Smooth muscle cell (in vitro differentiated cells): ENCODE data around the gene CHRM5. TPM values are rescaled to one million over a fixed set of nuclear protein-coding genes. Genes with fewer than 3 reads are reported as not detected.
"Not testable (repeated sequence)": the region's sequence is repeated elsewhere in the genome, so short reads cannot be mapped to it uniquely, and the experiment has no call there.

ENCODE experiments used
- DNase-seq: peaks from one replicate; lab custom pipeline; 2025; ENCODE audit not compliant: unreplicated experiment; lab: John Stamatoyannopoulos, UW
- H2AFZ ChIP-seq: fragments of 200-600 bp; sonication (generic); 2 replicates; pipeline ENCODE4 v1.6.0; 2016; ENCODE audit warnings: antibody characterized with exemption, low read depth, mild to moderate bottlenecking
- H3F3A ChIP-seq: fragments of 200-600 bp; sonication (generic); 2 replicates; pipeline ENCODE4 v1.6.0; 2017; ENCODE audit warnings: antibody characterized with exemption, low read depth
- H3K27ac ChIP-seq: fragments of 200-600 bp; sonication (generic); 2 replicates; pipeline ENCODE4 v1.5.1; 2016; ENCODE audit warnings: low read depth, mild to moderate bottlenecking
- H3K27me3 ChIP-seq: fragments of 200-600 bp; sonication (generic); 2 replicates; pipeline ENCODE4 v1.6.1; 2016; ENCODE audit warnings: low read depth, mild to moderate bottlenecking
- H3K36me3 ChIP-seq: fragments of 200-600 bp; sonication (generic); 2 replicates; pipeline ENCODE4 v1.5.1; 2016; ENCODE audit warnings: low read depth
- H3K4me1 ChIP-seq: fragments of 200-600 bp; sonication (generic); 2 replicates; pipeline ENCODE4 v1.5.1; 2016; ENCODE audit warnings: low read depth
- H3K4me2 ChIP-seq: fragments of 200-600 bp; sonication (generic); 2 replicates; pipeline ENCODE4 v1.6.0; 2016; ENCODE audit warnings: mild to moderate bottlenecking
- H3K4me3 ChIP-seq: fragments of 200-600 bp; sonication (generic); 2 replicates; pipeline ENCODE4 v1.5.1; 2016; ENCODE audit warnings: mild to moderate bottlenecking
- H3K79me2 ChIP-seq: fragments of 200-600 bp; sonication (generic); 2 replicates; pipeline ENCODE4 v1.6.0; 2016; ENCODE audit warnings: low read depth, mild to moderate bottlenecking
- H3K9ac ChIP-seq: fragments of 200-600 bp; sonication (generic); 2 replicates; pipeline ENCODE4 v1.6.0; 2016; ENCODE audit warnings: low read depth
- H3K9me3 ChIP-seq: fragments of 200-600 bp; sonication (generic); replicated peaks from 2 replicates; pipeline ENCODE4 v1.5.1; 2016; ENCODE audit warnings: low read depth
- H4K20me1 ChIP-seq: fragments of 200-600 bp; sonication (generic); 2 replicates; pipeline ENCODE4 v1.6.0; 2016; ENCODE audit warnings: low read depth
- CTCF ChIP-seq: fragments of 200-600 bp; sonication (generic); IDR thresholded peaks from 2 replicates; pipeline ENCODE4 v1.5.1; 2017; ENCODE audit warnings: borderline replicate concordance, mild to moderate bottlenecking, antibody characterized with exemption; ENCODE audit not compliant: insufficient read depth, poor library complexity, severe bottlenecking
- WGBS: methylation state at CpG from one replicate; pipeline ENCODE4 v1.1.7; 2016; ENCODE audit warnings: low lambda C conversion rate; 5-methylcytosine and 5-hydroxymethylcytosine counted together
- polyA plus RNA-seq: library from polyadenylated mRNA; unstranded; fragments of >200 nt; fragmentation: Nextera tagmentation; extraction: Ambion mirVana; gene quantifications from 2 replicates; pipeline ENCODE4 v1.2.1, GENCODE V29; 2016
- total RNA-seq: library from RNA; depleted of rRNA; stranded (reverse); fragments of >200 nt; gene quantifications from 2 replicates; pipeline ENCODE4 v1.2.3, GENCODE V29; 2014

The CHRM5 gene
- total and polyA plus RNA-seq, 2 experiments from 2014 or later, result 0.05 TPM; not detected in 1

- no peak overlapping the region for H2AFZ ChIP-seq
Observed at GRCh38 chr15:34013746-34014145, 45.4 kb downstream of the CHRM5 start.

GRCh38 chr15:34014556-34014955, 46.3 kb downstream of the CHRM5 start:
- Histone ChIP-seq H3K9ac (no peak overlapping the region), H3K79me2 (no peaks in the 10 kb centered on the region), H3K4me3 (no peak overlapping the region), H3K9me3 (no peaks in the 10 kb centered on the region), H3K27me3 (no peaks in the 10 kb centered on the region), H3K27ac (no peak overlapping the region), H4K20me1 (no peaks in the 10 kb centered on the region), H2AFZ (no peak overlapping the region), H3K4me2 (no peak overlapping the region), H3K36me3 (no peaks in the 10 kb centered on the region), H3K4me1 (no peaks in the 10 kb centered on the region), H3F3A (peaks cover 11% of the 10 kb centered on the region)
- no peak for DNase-seq
- TF ChIP-seq CTCF, result no peak
- 93% methylated on average over 2 of the region's 2 CpGs for WGBS

More at GRCh38 chr15:34013746-34014145, 45.4 kb downstream of the CHRM5 start:
- no peak overlapping the region for H3K27ac ChIP-seq
- H3K4me3 ChIP-seq, result no peak overlapping the region
- no peak overlapping the region for H3K4me2 ChIP-seq
- no peaks in the 10 kb centered on the region for H3K9me3 ChIP-seq
- no peaks in the 10 kb centered on the region for H4K20me1 ChIP-seq
- H3K27me3 ChIP-seq, result no peaks in the 10 kb centered on the region
- H3F3A ChIP-seq, result peaks cover 11% of the 10 kb centered on the region
- no peaks in the 10 kb centered on the region for H3K79me2 ChIP-seq
- no peak overlapping the region for H3K9ac ChIP-seq
- 85% methylated on average over 9 of the region's 9 CpGs for WGBS
- no peak for DNase-seq
- no peaks in the 10 kb centered on the region for H3K4me1 ChIP-seq
- no peaks in the 10 kb centered on the region for H3K36me3 ChIP-seq
- no peak for TF ChIP-seq CTCF

DNA sequence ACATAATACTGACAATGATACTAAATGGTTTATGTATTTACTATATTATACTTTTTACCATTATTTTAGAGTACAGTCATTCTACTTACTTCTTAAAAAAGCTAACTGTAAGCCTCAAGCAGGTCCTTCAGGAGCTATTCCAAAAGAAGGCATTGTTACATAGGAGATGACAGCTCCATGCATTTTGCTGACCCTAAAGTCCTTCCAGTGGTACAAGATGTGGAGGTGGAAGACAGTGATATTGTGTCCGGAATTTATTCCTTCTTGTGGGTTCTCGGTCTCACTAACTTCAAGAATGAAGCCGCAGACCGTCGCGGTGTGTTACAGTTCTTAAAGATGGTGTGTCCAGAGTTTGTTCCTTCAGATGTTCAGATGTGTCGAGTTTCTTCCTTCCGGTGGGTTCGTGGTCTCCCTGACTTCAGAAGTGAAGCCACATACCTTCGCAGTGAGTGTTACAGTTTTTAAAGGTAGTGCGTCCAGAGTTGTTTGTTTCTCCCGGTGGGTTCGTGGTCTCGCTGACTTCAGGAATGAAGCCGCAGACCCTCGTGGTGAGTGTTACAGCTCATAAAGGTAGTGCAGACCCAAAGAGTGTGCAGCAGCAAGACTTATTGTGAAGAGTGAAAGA, 49.8 kb downstream of the CHRM5 start:
- Histone ChIP-seq H3K27me3 (no peaks in the 10 kb centered on the region), H3K9me3 (no peaks in the 10 kb centered on the region), H4K20me1 (no peaks in the 10 kb centered on the region), H3K36me3 (no peaks in the 10 kb centered on the region), H3K79me2 (no peaks in the 10 kb centered on the region), H3K4me1 (no peaks in the 10 kb centered on the region), H3K9ac (no peak overlapping the region), H3F3A (no peaks in the 10 kb centered on the region), H2AFZ (no peak overlapping the region), H3K4me3 (no peak overlapping the region), H3K4me2 (no peak overlapping the region), H3K27ac (no peak overlapping the region)
- no peak for DNase-seq
- TF ChIP-seq CTCF, result no peak
- WGBS, result 89% methylated on average over 16 of the region's 16 CpGs

DNA sequence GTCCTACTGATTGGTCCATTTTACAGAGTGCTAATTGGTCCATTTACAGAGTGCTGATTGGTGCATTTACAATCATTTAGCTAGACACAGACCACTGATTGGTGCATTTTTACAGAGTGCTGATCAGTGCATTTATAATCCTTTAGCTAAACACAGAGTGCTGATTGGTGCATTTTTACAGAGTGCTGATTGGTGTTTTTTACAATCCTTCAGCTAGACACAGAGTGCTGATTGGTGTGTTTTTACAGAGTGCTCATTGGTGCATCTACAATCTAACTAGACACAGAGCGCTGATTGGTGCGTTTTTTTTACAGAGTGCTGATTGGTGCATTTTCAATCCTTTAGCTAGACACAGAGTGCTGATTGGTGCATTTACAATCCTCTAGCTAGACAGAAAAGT, 50.4 kb downstream of the CHRM5 start:
- not testable (repeated sequence) for H2AFZ ChIP-seq
- 100% methylated on average over 2 of the region's 2 CpGs for WGBS

More for the DNA sequence above, 50.4 kb downstream of the CHRM5 start:
- H3K9ac ChIP-seq, H3K27me3 ChIP-seq, H3K4me1 ChIP-seq, H3K4me3 ChIP-seq, H3F3A ChIP-seq, H3K27ac ChIP-seq, DNase-seq, H3K4me2 ChIP-seq, H3K9me3 ChIP-seq, H4K20me1 ChIP-seq, H3K79me2 ChIP-seq, H3K36me3 ChIP-seq: not testable (repeated sequence)
